Activated CD4-positive, alpha-beta memory T cell treated with anti-CD3 and anti-CD28 coated beads for 36 hours (primary cell): ENCODE data around the gene TMEM204. TPM values are rescaled to one million over a fixed set of nuclear protein-coding genes. Genes with fewer than 3 reads are reported as not detected.
A peak's percentile ranks its signal among the peaks of the same experiment; 100 is the strongest.

Experiments used
- CTCF ChIA-PET: fragments of 350-600 bp; sonication (Branson Sonifier 250); formaldehyde crosslinking; loops from one replicate; lab custom pipeline; 2021; ENCODE audit warnings: antibody characterized with exemption, inconsistent platforms; lab: Charles Lee
- POLR2A ChIA-PET: fragments of 350-600 bp; sonication (Branson Sonifier 250); formaldehyde crosslinking; loops from one replicate; lab custom pipeline; 2021; ENCODE audit warnings: antibody characterized with exemption; lab: Charles Lee
- DNase-seq: peaks from one replicate; pipeline ENCODE4 v3.0.0-alpha.2; 2020
- H3K27ac Mint-ChIP-seq: one replicate; pipeline ENCODE4 v1.8.0; 2021; ENCODE audit warnings: mixed read lengths
- H3K27me3 Mint-ChIP-seq: one replicate; pipeline ENCODE4 v1.8.0; 2021; ENCODE audit warnings: mixed read lengths
- H3K36me3 Mint-ChIP-seq: one replicate; pipeline ENCODE4 v1.8.0; 2021; ENCODE audit warnings: mixed read lengths
- H3K4me1 Mint-ChIP-seq: one replicate; pipeline ENCODE4 v1.8.0; 2021; ENCODE audit warnings: low read depth, mixed read lengths
- H3K4me3 Mint-ChIP-seq: one replicate; pipeline ENCODE4 v1.8.0; 2021; ENCODE audit warnings: mild to moderate bottlenecking, mixed read lengths
- H3K9me3 Mint-ChIP-seq: one replicate; pipeline ENCODE4 v1.8.0; 2021; ENCODE audit warnings: mixed read lengths
- intact Hi-C: fragments of 100-400 bp; cut with micrococcal nuclease; formaldehyde crosslinking; loops from one replicate; pipeline ENCODE4 v1.15.1; 2023
- total RNA-seq, 2 experiments: library from RNA; stranded (reverse); gene quantifications; one replicate each; pipeline ENCODE4 v1.2.3, GENCODE V29; 2021

The TMEM204 gene
- total RNA-seq, 2 experiments from 2014 or later: 14.8 to 15.5 TPM

DNA sequence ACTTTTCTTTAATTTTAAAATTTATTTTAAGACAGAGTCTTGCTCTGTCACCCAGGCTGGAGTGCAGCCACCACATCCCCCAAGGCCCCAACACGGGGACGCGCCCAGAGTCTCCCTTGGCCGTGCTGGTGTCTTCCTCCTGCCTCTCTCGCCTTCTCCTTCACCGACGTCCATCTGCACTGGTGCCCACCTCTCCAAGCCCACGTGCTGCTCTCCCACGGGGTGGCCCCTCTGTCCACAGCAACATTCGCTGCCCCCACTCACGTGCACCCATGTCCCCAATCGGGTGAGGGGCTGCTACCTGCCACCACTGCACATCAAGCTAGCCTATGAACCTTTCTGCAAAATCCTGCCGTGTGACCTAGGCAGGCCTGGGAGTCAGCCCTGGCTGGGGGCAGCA lies 3.1 kb downstream of the TMEM204 start:
- peaks cover 38% of the 10 kb centered on the region for H3K36me3 Mint-ChIP-seq
- no peak for DNase-seq
- POLR2A ChIA-PET: interaction anchor here (1.1 kb wide), 1 partner anchor 44 kb away, joined by 3 read pairs; no protein-coding TSS in a partner anchor
- H3K4me3 Mint-ChIP-seq: peak overlapping the region; percentile 99
- H3K4me1 Mint-ChIP-seq: peaks cover 46% of the 10 kb centered on the region
- H3K27me3 Mint-ChIP-seq: no peaks in the 10 kb centered on the region
- CTCF ChIA-PET: no interaction called here
- peak overlapping the region; percentile 78 for H3K27ac Mint-ChIP-seq
- intact Hi-C loops: no loop called here
- no peaks in the 10 kb centered on the region for H3K9me3 Mint-ChIP-seq

DNA sequence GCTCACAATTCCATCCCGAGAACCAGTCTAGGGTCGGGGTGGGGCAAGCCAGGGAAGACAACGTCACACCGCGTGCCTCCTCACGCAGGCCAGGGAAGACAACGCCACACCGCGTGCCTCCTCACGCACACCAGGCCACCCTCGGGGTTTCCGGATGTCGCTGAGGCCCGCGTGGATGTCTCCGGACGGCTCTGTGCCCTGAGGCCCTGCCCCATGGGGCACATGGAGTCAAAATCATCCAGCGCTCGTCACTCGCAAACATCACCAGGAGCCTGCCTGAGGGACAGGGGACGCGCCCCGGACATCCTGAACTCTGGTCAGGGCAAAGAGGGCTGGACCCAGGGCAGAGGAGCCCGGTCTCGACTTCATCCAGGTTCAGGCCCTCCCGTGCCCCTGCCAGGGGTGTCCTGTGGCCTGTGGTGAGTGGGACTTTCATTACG lies 3.7 kb downstream of the TMEM204 start:
- Mint-ChIP-seq H3K36me3 (peaks cover 38% of the 10 kb centered on the region), H3K27ac (peak overlapping the region; percentile 78), H3K4me1 (peaks cover 48% of the 10 kb centered on the region), H3K4me3 (peak overlapping the region; percentile 99), H3K9me3 (no peaks in the 10 kb centered on the region), H3K27me3 (no peaks in the 10 kb centered on the region)
- DNase-seq: no peak
- CTCF ChIA-PET: interaction anchor here (1.8 kb wide), 1 partner anchor 174 kb away, joined by 8 read pairs; no protein-coding TSS in a partner anchor
- intact Hi-C loops: no loop called here
- POLR2A ChIA-PET: no interaction called here

DNA sequence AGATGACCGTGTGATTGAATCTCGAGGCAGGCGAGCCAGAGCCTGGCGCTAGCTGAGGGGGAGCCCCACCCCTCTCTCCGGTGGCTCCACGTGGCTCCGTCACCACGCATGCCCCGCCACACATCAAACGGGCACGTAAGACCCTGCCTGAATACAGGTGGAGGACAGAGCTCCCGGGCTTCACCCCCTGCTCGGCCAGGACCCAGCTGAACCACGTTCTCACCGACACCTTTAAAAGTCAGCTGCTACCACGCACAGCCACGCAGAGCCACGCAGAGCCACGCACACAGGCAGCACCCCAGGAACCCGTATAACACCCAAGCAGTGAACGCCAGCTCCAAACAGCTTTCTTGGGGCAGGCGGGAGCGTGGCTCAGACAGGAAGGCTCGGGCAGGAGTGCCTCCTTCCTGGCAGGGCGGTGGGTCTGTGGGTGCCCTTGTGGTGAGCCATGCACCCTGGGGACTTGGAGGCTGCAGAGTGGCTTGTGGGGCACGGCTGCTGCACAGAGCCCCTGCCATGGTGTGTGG lies 4.4 kb downstream of the TMEM204 start:
- peak; percentile 55 for DNase-seq
- intact Hi-C loops: no loop called here
- no peaks in the 10 kb centered on the region for H3K9me3 Mint-ChIP-seq
- peak overlapping the region; percentile 78 for H3K27ac Mint-ChIP-seq
- H3K27me3 Mint-ChIP-seq: no peaks in the 10 kb centered on the region
- peak overlapping the region; percentile 59 for H3K4me3 Mint-ChIP-seq
- H3K4me1 Mint-ChIP-seq: peaks cover 51% of the 10 kb centered on the region
- peaks cover 38% of the 10 kb centered on the region for H3K36me3 Mint-ChIP-seq
- ChIA-PET POLR2A (interaction anchor here (0.8 kb wide), 1 partner anchor 12 kb away, joined by 3 read pairs; no protein-coding TSS in a partner anchor), CTCF (interaction anchor here (0.9 to 1.8 kb wide), 2 partner anchors 169 to 175 kb away, joined by 3 to 8 read pairs; partner anchors contain the start of gene MAPK8IP3)

DNA sequence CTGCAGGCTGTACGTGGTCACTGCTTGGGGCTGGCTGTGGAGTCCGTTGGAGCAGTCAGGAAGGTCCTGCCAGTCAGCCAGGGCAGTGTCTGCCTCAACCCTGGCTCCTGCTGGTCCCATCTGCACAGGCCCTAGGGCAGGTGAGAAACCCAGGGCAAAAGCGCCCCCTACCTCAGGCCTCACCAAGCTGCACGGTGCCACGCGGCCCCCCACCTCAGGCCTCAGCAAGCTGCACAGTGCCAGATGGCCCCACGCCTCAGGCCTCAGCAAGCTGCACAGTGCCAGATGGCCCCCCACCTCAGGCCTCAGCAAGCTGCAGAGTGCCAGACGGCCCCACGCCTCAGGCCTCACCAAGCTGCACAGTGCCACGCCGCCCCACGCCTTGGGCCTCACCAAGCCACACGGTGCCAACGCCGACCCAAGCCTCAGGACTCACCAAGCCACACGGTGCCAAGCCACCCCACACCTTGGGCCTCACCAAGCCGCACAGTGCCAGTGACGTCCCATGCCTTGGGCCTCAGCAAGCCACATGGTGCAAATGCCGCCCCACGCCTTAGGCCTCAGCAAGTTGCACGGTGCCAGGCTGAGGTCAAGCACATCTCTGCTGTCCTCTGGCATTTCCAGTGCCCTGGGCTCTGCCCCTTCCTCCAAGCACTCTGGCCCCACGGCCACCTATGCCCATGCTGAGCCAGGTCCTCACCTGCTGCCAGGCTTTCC lies 5.5 kb downstream of the TMEM204 start:
- CTCF ChIA-PET: interaction anchor here (1.8 kb wide), 1 partner anchor 176 kb away, joined by 8 read pairs; no protein-coding TSS in a partner anchor
- H3K4me3 Mint-ChIP-seq: no peak overlapping the region
- intact Hi-C loops: no loop called here
- peak overlapping the region; percentile 78 for H3K27ac Mint-ChIP-seq
- H3K4me1 Mint-ChIP-seq: peaks cover 58% of the 10 kb centered on the region
- H3K36me3 Mint-ChIP-seq: peaks cover 41% of the 10 kb centered on the region
- H3K9me3 Mint-ChIP-seq: no peaks in the 10 kb centered on the region
- POLR2A ChIA-PET: interaction anchor here (0.8 kb wide), 1 partner anchor 11 kb away, joined by 3 read pairs; no protein-coding TSS in a partner anchor
- peak; percentile 53 for DNase-seq
- no peaks in the 10 kb centered on the region for H3K27me3 Mint-ChIP-seq

DNA sequence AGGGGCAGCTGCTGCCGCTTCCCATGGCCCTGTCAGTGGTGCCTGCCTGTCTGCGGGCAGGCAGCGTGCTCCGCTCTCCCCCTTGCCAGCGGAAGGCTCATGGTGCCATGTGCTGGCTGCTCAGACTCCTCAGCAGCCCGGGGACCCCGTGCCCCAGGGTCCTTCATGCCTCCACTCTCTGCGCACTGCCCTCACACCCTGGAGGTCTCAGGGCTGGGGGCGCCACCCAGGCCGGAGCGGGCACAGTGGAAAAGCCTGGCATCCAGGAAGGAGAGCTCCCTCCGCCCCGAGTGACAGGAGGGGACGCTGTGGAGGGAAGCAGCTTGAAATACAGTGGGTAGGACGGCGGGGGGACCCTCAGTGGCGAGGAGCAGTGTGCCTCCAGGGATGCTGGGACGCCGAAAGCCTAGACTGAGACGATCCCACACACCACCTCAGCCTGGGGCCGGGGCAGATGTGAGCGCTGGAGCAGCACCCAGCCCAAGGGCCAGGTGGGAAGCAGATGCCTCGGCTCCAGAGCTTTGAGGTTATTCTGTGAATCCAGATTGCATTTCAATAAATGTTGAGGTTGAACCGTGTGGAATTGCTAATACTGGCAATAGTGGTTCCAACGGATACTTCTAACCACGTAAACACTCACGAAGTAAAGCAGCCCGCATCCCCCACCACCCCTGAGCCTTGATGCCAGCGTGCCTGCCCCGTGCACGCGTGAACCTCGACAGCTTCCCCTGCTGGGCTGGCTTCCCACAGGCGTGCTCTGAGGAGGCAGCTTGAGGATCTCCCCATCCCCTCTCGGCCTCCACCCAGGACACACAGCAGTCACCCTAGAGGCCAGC lies 6.5 kb downstream of the TMEM204 start:
- DNase-seq: no peak
- Mint-ChIP-seq H3K27me3 (no peaks in the 10 kb centered on the region), H3K4me3 (no peak overlapping the region), H3K4me1 (peaks cover 65% of the 10 kb centered on the region), H3K9me3 (no peaks in the 10 kb centered on the region), H3K36me3 (peaks cover 37% of the 10 kb centered on the region), H3K27ac (peak overlapping the region; percentile 49)
- POLR2A ChIA-PET: interaction anchor here (0.6 kb wide), 1 partner anchor 111 kb away, joined by 3 read pairs; no protein-coding TSS in a partner anchor
- intact Hi-C loops: loop anchor here (5.0 kb wide), 2 partner anchors 72 to 118 kb away; partner anchors contain the start of genes CRAMP1, IFT140 and UQCC4
- CTCF ChIA-PET: no interaction called here

DNA sequence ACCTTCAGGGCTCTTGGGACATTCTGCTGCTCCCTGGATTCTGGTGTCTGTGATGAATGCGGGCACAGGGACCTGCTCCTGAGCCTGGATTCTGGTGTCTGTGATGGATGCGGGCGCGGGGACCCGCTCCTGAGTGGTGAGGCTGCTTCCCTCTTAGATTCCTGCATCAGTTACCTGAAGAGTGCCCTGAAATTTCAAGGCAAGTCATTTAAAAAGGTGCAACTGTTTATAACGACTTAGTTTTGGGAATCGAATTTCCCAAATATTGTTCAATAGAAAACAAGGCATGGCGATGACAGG lies 7.0 kb downstream of the TMEM204 start:
- Mint-ChIP-seq H3K9me3 (no peaks in the 10 kb centered on the region), H3K4me3 (no peak overlapping the region), H3K27me3 (no peaks in the 10 kb centered on the region), H3K27ac (peak overlapping the region; percentile 57), H3K36me3 (peaks cover 31% of the 10 kb centered on the region), H3K4me1 (peaks cover 71% of the 10 kb centered on the region)
- ChIA-PET POLR2A (interaction anchor here (0.6 kb wide), 1 partner anchor 110 kb away, joined by 3 read pairs; no protein-coding TSS in a partner anchor), CTCF (no interaction called here)
- intact Hi-C loops: loop anchor here (5.0 kb wide), 2 partner anchors 72 to 118 kb away; partner anchors contain the start of genes CRAMP1, IFT140 and UQCC4
- no peak for DNase-seq

DNA sequence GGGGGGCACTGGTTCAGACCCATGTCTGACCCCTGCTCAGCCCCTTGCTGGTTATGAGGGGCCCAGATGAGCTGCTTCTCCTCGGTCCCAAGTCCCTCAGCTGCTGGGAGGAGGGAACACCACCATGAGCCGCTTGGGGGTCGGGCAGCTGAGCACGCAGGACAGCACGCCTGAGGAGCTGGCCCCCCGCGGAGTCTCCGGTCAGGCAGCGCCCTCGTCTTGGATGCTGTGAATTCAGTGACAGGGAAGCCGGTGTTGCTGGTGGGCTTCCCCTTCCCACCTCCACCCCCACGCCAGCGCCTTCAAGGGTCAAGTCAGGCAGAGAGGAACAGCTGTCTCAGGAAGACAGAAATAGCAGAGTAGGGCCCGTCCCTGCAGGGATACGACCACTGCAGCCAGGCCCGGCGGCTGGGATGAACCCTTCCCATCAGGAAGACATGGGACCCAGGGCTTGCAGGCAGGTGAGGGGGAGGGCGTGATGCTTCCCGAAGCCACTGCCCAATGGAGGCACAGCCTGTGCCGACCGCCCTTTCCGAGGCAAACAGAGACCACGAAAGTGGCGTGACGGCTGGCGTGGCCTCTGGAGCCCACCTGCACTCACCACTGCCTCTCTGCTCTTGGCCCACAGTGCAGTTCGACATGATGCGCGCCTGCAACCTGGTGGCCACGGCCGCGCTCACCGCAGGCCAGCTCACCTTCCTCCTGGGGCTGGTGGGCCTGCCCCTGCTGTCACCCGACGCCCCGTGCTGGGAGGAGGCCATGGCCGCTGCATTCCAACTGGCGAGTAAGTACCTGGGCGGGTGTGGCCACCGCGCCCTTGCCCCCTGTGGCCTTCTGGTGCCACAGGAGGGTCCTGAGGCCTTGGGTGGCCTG lies 8.1 kb downstream of the TMEM204 start:
- Mint-ChIP-seq H3K36me3 (peaks cover 24% of the 10 kb centered on the region), H3K4me1 (peaks cover 75% of the 10 kb centered on the region), H3K9me3 (no peaks in the 10 kb centered on the region), H3K27me3 (no peaks in the 10 kb centered on the region), H3K4me3 (no peak overlapping the region), H3K27ac (peak overlapping the region; percentile 95)
- CTCF ChIA-PET: no interaction called here
- no peak for DNase-seq
- POLR2A ChIA-PET: no interaction called here
- intact Hi-C loops: loop anchor here (5.0 kb wide), 2 partner anchors 71 to 119 kb away; partner anchors contain the start of genes CRAMP1, IFT140 and UQCC4

DNA sequence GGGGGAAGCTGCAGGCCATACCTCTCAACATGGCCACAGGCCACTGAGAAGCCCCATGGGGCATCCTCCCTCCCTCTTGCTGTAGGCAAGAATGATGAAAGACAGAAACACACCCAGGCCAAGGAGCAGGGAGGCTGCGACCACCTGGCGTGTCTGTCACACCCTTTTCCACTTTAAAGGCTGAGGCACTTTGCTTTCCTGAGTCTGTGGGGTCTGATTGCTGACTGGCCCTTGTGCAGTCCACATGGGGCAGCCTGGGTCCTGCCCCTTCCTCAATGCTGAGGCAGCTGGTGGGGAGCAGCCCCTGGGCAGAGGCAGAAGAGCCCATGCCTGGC lies 8.7 kb downstream of the TMEM204 start:
- peaks cover 75% of the 10 kb centered on the region for H3K4me1 Mint-ChIP-seq
- intact Hi-C loops: loop anchor here (5.0 kb wide), 2 partner anchors 70 to 120 kb away; partner anchors contain the start of genes CRAMP1, IFT140 and UQCC4
- H3K36me3 Mint-ChIP-seq: peaks cover 18% of the 10 kb centered on the region
- no peak overlapping the region for H3K4me3 Mint-ChIP-seq
- peak overlapping the region; percentile 95 for H3K27ac Mint-ChIP-seq
- POLR2A ChIA-PET: no interaction called here
- DNase-seq: no peak
- no peaks in the 10 kb centered on the region for H3K9me3 Mint-ChIP-seq
- CTCF ChIA-PET: no interaction called here
- H3K27me3 Mint-ChIP-seq: no peaks in the 10 kb centered on the region

DNA sequence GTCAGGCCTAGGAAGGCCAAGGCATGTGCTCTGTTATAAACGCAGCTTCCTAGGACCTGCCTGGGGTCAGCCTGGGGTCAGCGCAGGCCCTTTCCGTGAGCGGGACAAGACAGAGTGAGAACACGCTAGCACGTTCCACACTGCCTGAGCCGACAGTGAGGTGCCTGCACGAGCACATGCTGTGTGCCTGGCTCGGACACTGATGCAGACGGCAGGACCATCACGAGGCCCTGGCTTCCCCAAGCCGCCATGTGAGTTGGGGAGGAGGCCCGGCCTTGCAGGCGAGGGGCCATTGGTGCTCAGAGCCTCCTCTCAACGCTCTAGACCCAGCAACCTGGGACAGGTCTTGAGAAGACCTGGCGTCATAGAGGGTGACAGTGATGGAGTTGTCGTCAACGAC lies 9.1 kb downstream of the TMEM204 start:
- Mint-ChIP-seq H3K36me3 (peaks cover 14% of the 10 kb centered on the region), H3K27me3 (no peaks in the 10 kb centered on the region), H3K27ac (peak overlapping the region; percentile 95), H3K9me3 (no peaks in the 10 kb centered on the region), H3K4me3 (no peak overlapping the region), H3K4me1 (peaks cover 71% of the 10 kb centered on the region)
- no peak for DNase-seq
- intact Hi-C loops: loop anchor here (5.0 kb wide), 2 partner anchors 70 to 120 kb away; partner anchors contain the start of genes CRAMP1, IFT140 and UQCC4
- ChIA-PET CTCF (no interaction called here), POLR2A (no interaction called here)

DNA sequence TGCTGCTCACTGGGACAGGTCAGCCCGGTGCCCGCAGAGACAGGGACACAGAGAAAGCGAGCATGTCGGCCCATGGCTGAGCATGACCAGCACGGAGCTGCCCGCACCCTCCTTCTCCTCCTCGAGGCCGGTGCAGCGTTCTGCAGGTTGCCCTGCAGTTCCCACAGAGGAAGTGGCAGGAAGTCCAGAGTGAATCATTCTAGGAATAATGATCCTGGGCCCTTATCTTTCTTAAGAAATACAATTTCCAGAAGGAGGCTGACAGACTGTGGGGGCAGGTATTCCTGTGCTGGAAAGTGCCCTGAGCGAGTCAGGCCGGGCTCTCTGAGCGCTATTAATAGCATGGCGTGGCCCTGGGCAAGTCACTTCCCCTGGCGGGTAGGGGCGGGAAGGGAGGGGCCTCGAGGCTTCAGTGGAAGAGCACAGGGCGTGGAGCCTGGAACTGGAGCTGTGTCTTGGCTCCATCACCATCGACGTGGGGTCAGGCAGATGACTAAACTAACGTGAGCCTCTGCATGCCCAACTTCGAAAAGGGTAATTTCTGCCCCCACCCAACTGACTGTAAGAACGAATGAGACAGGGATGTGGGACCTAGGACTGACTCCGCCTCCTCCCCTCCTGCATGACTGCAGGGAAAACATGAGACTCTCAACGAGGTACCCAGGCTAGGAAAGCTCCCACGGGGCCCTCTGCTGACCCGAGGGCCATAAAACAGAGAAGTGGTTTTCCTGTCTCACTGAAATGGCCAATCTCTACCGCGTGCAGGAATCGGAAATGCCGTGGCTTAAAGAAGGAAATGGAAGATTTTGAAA lies 9.8 kb downstream of the TMEM204 start:
- peaks cover 69% of the 10 kb centered on the region for H3K4me1 Mint-ChIP-seq
- peaks cover 8% of the 10 kb centered on the region for H3K36me3 Mint-ChIP-seq
- H3K9me3 Mint-ChIP-seq: no peaks in the 10 kb centered on the region
- peak overlapping the region; percentile 95 for H3K27ac Mint-ChIP-seq
- peak overlapping the region; percentile 66 for H3K4me3 Mint-ChIP-seq
- H3K27me3 Mint-ChIP-seq: no peaks in the 10 kb centered on the region
- ChIA-PET POLR2A (interaction anchor here (0.6 to 1.4 kb wide), 2 partner anchors 10 to 68 kb away, joined by 3 to 4 read pairs; partner anchors contain the start of gene TMEM204), CTCF (interaction anchor here (0.5 kb wide), 1 partner anchor 462 kb away, joined by 3 read pairs; no protein-coding TSS in a partner anchor)
- intact Hi-C loops: loop anchor here (1.0 to 5.0 kb wide), 3 partner anchors 8 to 121 kb away; partner anchors contain the start of genes CRAMP1, IFT140 and UQCC4
- peak; percentile 84 for DNase-seq
